GM19324 (cell line): ENCODE data around the gene ZNF431.
"Not testable (repeated sequence)": the region's sequence is repeated elsewhere in the genome, so short reads cannot be mapped to it uniquely, and the experiment has no call there.

Source experiments
- ATAC-seq: cut with Tn5 transposase; IDR thresholded peaks from one replicate; pipeline ENCODE4 v1.9.1; 2021; ENCODE audit warnings: mild to moderate bottlenecking, moderate library complexity; ENCODE audit not compliant: unreplicated experiment, low FRiP score

ZNF431 gene

DNA sequence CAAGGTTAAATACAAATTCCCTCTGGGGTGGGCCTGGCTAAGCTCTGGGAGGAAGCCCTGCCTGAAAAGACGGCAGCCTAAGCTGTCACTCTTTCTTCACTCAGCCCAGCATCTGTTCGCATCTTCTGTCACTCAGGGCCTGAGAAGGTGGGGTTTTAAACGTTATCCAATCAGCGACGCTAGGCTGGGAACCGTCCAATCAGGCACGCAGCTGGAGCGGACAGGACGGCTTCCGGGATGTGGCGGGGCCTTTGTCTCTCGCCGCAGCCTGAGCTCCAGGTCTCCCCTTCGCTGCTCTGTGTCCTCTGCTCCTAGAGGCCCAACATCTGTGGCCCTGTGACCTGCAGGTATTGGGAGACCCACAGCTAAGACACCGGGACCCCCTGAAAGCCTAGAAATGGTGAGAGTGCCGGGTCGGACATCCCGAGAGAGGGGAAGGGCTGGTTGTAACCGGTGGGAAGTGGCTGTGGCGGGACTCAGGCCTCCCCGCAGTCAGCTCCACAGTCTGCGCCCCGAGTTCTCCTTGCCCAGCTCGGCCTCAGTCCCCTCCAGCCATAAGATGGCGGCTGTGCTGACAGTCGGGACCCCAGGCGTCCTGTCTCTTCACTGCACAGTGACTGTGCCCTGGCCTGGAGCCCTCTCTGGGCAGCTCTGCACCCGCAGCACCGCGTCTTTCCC is at the start of gene ZNF431:
TSS of gene ZNF431 (plus strand) at position 254 of the 678 bp plus-strand sequence. CDS start at position 398, 144 bp downstream.
- ATAC-seq = peak; percentile 99

- no peak for ATAC-seq
These were observed 49.7 kb upstream of the ZNF431 start for GRCh38 chr19:21092109-21092508.

GRCh38 chr19:21094347-21095025 is 47.4 kb upstream of the ZNF431 start:
- ATAC-seq = no peak

GRCh38 chr19:21098291-21098690 is 43.5 kb upstream of the ZNF431 start:
- ATAC-seq = no peak

GRCh38 chr19:21101521-21102242 is 40.2 kb upstream of the ZNF431 start:
- ATAC-seq = no peak

DNA sequence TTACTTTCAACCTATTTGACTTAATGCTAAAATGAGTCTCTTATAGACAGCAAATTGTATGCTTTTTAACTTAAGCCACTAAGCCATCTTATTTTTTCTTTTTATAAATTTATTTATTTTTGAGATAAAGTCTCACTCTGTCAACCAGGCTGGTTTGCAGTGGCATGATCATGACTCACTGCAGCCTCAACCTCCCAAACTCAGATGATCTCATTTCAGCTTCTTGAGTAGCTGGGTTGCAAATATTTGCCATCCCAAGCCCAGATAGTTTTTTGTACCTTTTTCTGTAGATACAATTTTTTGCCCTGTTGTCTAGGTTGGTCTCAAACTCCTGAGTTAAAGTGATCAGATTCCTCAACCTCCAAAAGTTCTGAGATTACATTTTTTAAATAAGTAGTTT is 32.7 kb upstream of the ZNF431 start:
- ATAC-seq = no peak

DNA sequence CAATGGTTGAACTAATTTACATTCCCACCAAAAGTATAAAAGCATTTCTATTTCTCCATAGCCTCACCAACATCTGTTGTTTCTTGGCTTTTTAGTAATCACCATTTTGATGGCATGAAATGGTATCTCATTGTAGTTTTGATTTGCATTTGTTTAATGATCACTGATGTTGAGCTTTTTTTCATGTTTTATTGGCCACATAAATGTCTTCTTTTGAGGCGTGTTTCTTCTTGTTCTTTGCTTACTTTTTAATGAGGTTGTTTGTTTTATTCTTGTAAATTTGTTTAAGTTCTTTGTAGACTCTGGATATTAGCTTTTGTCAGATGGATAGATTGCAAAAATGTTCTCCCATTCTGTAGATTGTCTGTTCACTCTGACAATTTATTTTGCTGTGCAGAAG is 31.7 kb upstream of the ZNF431 start:
- ATAC-seq = no peak

GRCh38 chr19:21115430-21115829 is 26.4 kb upstream of the ZNF431 start:
- ATAC-seq = no peak

GRCh38 chr19:21117041-21117907 is 24.6 kb upstream of the ZNF431 start:
- no peak for ATAC-seq

- ATAC-seq = no peak
These were observed 15.8 kb upstream of the ZNF431 start for GRCh38 chr19:21126078-21126477.

DNA sequence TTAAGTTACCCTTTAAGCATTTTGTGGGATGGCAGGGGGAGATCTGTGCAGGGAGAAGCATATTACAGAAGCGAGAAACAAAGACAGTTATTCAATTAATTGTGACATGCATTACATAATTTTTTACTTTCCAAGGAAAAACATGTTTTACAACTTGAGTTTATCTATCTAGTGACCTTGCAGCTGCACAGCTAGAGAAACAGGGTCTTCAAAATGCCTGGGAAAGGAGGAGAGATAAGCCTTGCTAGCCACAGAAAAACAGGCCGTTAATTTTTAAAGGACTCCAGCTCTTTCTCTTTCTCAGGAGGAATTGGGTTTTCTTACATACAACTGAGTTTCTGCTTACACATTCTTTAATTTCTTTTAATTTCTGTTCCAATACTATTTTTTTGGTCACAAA is 14.8 kb upstream of the ZNF431 start:
- no peak for ATAC-seq

GRCh38 chr19:21127898-21128297 is 13.9 kb upstream of the ZNF431 start:
- no peak for ATAC-seq

- no peak for ATAC-seq
These were observed 12.7 kb upstream of the ZNF431 start for GRCh38 chr19:21128901-21129698.

- no peak for ATAC-seq
These were observed 11.6 kb upstream of the ZNF431 start for GRCh38 chr19:21130097-21130775.

GRCh38 chr19:21133633-21134032 is 8.2 kb upstream of the ZNF431 start:
- ATAC-seq = no peak

DNA sequence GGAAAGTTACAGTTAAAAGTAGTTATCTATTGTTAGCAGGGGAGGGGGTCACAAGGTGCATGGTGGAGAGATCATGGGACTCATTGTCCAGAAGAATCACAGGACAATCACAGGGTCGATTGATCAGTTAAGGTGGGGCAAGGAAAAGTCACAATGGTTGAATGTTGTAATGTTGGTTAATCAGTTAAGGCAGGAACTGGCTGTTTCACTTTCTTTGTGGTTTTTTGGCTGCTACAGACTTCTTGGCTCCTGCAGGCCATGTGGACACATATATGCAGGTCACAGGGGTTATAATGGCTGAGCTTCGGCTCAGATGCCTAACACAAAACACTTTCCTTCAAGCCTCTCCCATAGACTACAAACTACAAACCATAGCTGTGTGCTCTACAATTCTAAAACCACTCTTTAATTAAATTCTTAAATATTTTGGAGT is 6.9 kb upstream of the ZNF431 start:
- ATAC-seq = no peak

- no peak for ATAC-seq
These were observed 6.4 kb upstream of the ZNF431 start for GRCh38 chr19:21135433-21135832.

DNA sequence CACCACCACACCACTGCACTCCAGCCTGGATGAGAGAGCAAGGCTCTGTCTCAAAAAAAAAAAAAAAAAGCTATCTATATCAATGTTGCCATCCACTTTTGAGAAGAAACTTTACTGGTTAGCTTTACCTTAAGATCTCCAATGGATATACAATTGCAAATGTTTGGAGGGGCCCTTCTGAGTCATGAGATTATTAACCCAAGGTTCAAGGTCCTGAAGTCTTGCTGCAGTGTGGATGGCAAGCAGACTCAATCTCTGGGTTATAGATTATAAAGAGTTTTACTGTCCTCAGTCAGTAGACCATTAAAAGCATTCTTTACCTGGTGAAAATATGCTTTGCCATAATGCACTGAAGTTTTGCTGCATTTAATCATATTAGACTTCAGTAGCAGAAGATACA is 3.7 kb upstream of the ZNF431 start:
- ATAC-seq = no peak

DNA sequence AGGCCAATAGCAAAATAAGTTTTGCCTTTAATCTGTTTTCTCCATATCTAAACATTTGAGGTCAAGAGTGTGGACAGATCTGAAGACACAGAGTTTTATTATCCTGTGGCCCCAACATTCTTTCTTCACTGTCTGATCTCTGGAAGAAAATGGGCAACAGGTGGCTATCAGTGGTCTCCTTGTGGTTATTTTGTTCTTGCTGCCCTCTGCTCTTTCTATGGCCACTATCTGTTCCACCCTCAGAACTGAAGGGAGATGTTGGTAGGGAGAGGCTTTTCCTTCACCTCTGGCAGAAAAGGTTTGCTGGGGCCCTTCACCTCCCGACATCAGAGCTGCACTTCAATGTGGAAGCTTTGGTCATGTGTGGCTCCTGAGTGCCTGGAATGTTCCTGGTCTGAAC is 834 bp upstream of the ZNF431 start:
- not testable (repeated sequence) for ATAC-seq
